ENCODE measurements around the gene MRPS21.

Gene MRPS21

GRCh38 chr1:150259758-150260669, 33.6 kb upstream of the MRPS21 start:
- Histone ChIP-seq H3K4me3 (ENCODE audit: low read length, poor library complexity, severe bottlenecking) (no peak overlapping the region), H3K36me3 (ENCODE audit: insufficient read depth, low read length) (no peaks in the 10 kb centered on the region), H3K4me1 (ENCODE audit: insufficient read depth, low read length, poor library complexity, severe bottlenecking) (peaks cover 4% of the 10 kb centered on the region), H3K9me2 (replicated peaks; ENCODE audit: low read depth, low read length) (no peaks in the 10 kb centered on the region), H3K27me3 (ENCODE audit: insufficient read depth, low read length, poor library complexity, severe bottlenecking) (no peaks in the 10 kb centered on the region), H4K20me1 (ENCODE audit: insufficient read depth, low read length, poor library complexity, severe bottlenecking) (no peaks in the 10 kb centered on the region), H2AFZ (ENCODE audit: low read length) (no peak overlapping the region), H3K9me3 (ENCODE audit: insufficient read depth, low read depth, low read length) (no peaks in the 10 kb centered on the region), H3K79me2 (ENCODE audit: insufficient read depth, low read length) (no peaks in the 10 kb centered on the region), H3F3A (ENCODE audit: low read depth) (no peaks in the 10 kb centered on the region), H3K4me2 (ENCODE audit: low read depth, low read length, poor library complexity, severe bottlenecking) (no peak overlapping the region), H3K9ac (ENCODE audit: low read depth, low read length, poor library complexity, severe bottlenecking) (no peak overlapping the region)
- no peak for TF ChIP-seq EZH2phosphoT487 (IDR thresholded peaks at IDR 0.05; ENCODE audit: borderline replicate concordance)
- TF ChIP-seq, protein P1, sequence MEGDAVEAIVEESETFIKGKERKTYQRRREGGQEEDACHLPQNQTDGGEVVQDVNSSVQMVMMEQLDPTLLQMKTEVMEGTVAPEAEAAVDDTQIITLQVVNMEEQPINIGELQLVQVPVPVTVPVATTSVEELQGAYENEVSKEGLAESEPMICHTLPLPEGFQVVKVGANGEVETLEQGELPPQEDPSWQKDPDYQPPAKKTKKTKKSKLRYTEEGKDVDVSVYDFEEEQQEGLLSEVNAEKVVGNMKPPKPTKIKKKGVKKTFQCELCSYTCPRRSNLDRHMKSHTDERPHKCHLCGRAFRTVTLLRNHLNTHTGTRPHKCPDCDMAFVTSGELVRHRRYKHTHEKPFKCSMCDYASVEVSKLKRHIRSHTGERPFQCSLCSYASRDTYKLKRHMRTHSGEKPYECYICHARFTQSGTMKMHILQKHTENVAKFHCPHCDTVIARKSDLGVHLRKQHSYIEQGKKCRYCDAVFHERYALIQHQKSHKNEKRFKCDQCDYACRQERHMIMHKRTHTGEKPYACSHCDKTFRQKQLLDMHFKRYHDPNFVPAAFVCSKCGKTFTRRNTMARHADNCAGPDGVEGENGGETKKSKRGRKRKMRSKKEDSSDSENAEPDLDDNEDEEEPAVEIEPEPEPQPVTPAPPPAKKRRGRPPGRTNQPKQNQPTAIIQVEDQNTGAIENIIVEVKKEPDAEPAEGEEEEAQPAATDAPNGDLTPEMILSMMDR (conservative IDR thresholded peaks at IDR 0.05; ENCODE audit: low read length), result no peak

DNA sequence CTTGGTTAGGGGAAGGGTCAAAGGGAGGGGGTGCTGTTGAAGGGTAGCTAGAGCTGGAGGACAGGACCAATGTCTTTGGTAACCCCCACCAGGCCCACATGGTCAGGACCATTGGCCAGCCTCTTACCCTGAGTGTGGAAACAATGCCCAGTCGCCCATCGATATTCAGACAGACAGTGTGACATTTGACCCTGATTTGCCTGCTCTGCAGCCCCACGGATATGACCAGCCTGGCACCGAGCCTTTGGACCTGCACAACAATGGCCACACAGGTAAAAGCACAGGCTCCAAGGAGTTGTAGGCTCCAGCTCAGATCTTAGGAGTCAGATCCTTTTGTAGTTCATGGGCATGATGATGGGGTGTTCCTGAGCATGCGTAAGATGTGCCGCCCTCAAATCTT, 32.3 kb upstream of the MRPS21 start:
- peaks cover 5% of the 10 kb centered on the region; the same call in 1 of the 2 replicates for H3K36me3 ChIP-seq (ENCODE audit: insufficient read depth, low read length)
- TF ChIP-seq EZH2phosphoT487 (IDR thresholded peaks at IDR 0.05; ENCODE audit: borderline replicate concordance), result no peak
- TF ChIP-seq, protein P1 (conservative IDR thresholded peaks at IDR 0.05; ENCODE audit: low read length), result no peak
- H3K9ac ChIP-seq (ENCODE audit: low read depth, low read length, poor library complexity, severe bottlenecking), result no peak overlapping the region
- H4K20me1 ChIP-seq (ENCODE audit: insufficient read depth, low read length, poor library complexity, severe bottlenecking), result no peaks in the 10 kb centered on the region
- H2AFZ ChIP-seq (ENCODE audit: low read length), result no peak overlapping the region
- H3K4me3 ChIP-seq (ENCODE audit: low read length, poor library complexity, severe bottlenecking), result no peak overlapping the region
- H3K27me3 ChIP-seq (ENCODE audit: insufficient read depth, low read length, poor library complexity, severe bottlenecking), result no peaks in the 10 kb centered on the region
- H3K4me1 ChIP-seq (ENCODE audit: insufficient read depth, low read length, poor library complexity, severe bottlenecking), result no peaks in the 10 kb centered on the region
- peaks cover 8% of the 10 kb centered on the region; the same call in 1 of the 2 replicates for H3K79me2 ChIP-seq (ENCODE audit: insufficient read depth, low read length)
- no peaks in the 10 kb centered on the region for H3K9me2 ChIP-seq (replicated peaks; ENCODE audit: low read depth, low read length)
- H3F3A ChIP-seq (ENCODE audit: low read depth), result no peaks in the 10 kb centered on the region
- H3K9me3 ChIP-seq (ENCODE audit: insufficient read depth, low read depth, low read length), result no peaks in the 10 kb centered on the region
- H3K4me2 ChIP-seq (ENCODE audit: low read depth, low read length, poor library complexity, severe bottlenecking), result no peak overlapping the region

- H3F3A ChIP-seq (ENCODE audit: low read depth), result no peaks in the 10 kb centered on the region
- H3K9ac ChIP-seq (ENCODE audit: low read depth, low read length, poor library complexity, severe bottlenecking), result no peak overlapping the region
- no peak overlapping the region for H3K4me2 ChIP-seq (ENCODE audit: low read depth, low read length, poor library complexity, severe bottlenecking)
These were observed 31.0 kb upstream of the MRPS21 start for GRCh38 chr1:150262388-150263320.

More at GRCh38 chr1:150262388-150263320, 31.0 kb upstream of the MRPS21 start:
- Histone ChIP-seq H3K4me3 (ENCODE audit: low read length, poor library complexity, severe bottlenecking) (no peak overlapping the region), H2AFZ (ENCODE audit: low read length) (no peak overlapping the region), H3K9me3 (ENCODE audit: insufficient read depth, low read depth, low read length) (no peaks in the 10 kb centered on the region), H4K20me1 (ENCODE audit: insufficient read depth, low read length, poor library complexity, severe bottlenecking) (peaks cover 6% of the 10 kb centered on the region), H3K36me3 (ENCODE audit: insufficient read depth, low read length) (peaks cover 5% of the 10 kb centered on the region; the same call in 1 of the 2 replicates), H3K79me2 (ENCODE audit: insufficient read depth, low read length) (peaks cover 21% of the 10 kb centered on the region), H3K27me3 (ENCODE audit: insufficient read depth, low read length, poor library complexity, severe bottlenecking) (no peaks in the 10 kb centered on the region), H3K9me2 (replicated peaks; ENCODE audit: low read depth, low read length) (no peaks in the 10 kb centered on the region), H3K4me1 (ENCODE audit: insufficient read depth, low read length, poor library complexity, severe bottlenecking) (peaks cover 12% of the 10 kb centered on the region)
- no peak for TF ChIP-seq EZH2phosphoT487 (IDR thresholded peaks at IDR 0.05; ENCODE audit: borderline replicate concordance)
- TF ChIP-seq, protein P1 (conservative IDR thresholded peaks at IDR 0.05; ENCODE audit: low read length), result no peak

Measured in Loucy (cell line).